Left cardiac atrium (tissue), 4 donors: ENCODE results near the gene STKLD1. TPM values are rescaled to one million over a fixed set of nuclear protein-coding genes. Genes with fewer than 3 reads are reported as not detected.
"Not testable (repeated sequence)": the region's sequence is repeated elsewhere in the genome, so short reads cannot be mapped to it uniquely, and the experiment has no call there.

Experiments
- ATAC-seq, 2 donors: fragments of 200-7000 bp; cut with Tn5 transposase; one replicate each; pipeline ENCODE4 v1.9.1; 2020; ENCODE audit warnings: mild to moderate bottlenecking in 2 of 2, moderate library complexity in 2 of 2
- DNase-seq: peaks from one replicate; pipeline ENCODE4 v3.0.0-alpha.2; 2020
- intact Hi-C, 2 donors: fragments of 100-400 bp; cut with DNase I; formaldehyde crosslinking; loops; one replicate each; pipeline versions ENCODE4 v1.14.1 to v1.15.1; 2022 to 2023
- total RNA-seq, 2 donors: library from RNA; stranded (reverse); fragmentation: NEBNext Ultra II Directional; extraction: Animal tissue kit (Norgen Biotek cat#: 25700); gene quantifications; one replicate each; pipeline ENCODE4 v1.2.1, GENCODE V29; 2021
- donor health status: DM: no; HTN: yes; CAD: no.
- donor health status: DM: no; HTN: yes; CAD: no; lungs with severe emphysema.
- donor health status: DM: yes; HTN: yes; CAD: no.
- donor health status: Dilated cardiomyopathy.

Gene STKLD1
- total RNA-seq, 2 donors from 2014 or later: 0.77 to 1.1 TPM

DNA sequence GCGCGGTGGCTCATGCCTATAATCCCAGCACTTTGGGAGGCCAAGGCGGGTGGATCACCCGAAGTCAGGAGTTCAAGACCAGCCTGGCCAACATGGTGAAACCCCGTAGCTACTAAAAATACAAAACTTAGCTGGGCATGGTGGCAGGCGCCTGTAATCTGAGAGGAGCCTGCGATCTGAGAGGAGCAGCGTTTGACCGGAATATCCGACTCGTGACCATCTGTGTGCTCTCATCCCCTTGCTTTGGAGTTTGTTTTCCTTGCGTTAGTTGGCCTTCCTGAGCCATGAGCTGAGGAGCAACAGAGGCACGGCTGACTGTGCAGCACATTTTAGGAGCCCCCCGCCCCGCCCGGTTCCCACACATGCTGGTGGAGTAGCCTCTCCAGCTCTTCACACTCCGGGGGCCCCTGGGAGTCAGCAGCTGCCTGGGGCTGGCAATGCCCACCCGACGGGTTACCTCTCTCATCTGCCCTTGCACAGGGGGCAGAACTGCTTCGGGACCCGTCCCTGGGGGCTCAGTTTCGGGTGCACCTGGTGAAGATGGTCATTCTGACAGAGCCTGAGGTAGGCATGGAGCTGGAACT lies 49.0 kb downstream of the STKLD1 start:
- no peak for DNase-seq
- ATAC-seq: no peak
- intact Hi-C loops: no loop called here

DNA sequence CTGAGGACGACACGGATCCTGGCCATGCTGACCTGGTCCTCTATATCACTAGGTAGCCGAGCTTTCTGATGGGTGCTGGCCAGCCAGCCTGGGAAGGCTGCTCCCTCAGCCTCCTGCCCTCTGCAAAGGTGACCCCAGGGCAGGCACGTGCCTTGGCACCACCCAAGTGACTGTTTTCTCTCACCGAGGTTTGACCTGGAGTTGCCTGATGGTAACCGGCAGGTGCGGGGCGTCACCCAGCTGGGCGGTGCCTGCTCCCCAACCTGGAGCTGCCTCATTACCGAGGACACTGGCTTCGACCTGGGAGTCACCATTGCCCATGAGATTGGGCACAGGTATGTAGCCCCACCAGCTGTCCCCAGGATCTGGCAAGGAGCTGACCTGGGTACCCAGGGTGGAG lies 49.8 kb downstream of the STKLD1 start:
- no peak for ATAC-seq
- intact Hi-C loops: no loop called here
- DNase-seq: no peak

DNA sequence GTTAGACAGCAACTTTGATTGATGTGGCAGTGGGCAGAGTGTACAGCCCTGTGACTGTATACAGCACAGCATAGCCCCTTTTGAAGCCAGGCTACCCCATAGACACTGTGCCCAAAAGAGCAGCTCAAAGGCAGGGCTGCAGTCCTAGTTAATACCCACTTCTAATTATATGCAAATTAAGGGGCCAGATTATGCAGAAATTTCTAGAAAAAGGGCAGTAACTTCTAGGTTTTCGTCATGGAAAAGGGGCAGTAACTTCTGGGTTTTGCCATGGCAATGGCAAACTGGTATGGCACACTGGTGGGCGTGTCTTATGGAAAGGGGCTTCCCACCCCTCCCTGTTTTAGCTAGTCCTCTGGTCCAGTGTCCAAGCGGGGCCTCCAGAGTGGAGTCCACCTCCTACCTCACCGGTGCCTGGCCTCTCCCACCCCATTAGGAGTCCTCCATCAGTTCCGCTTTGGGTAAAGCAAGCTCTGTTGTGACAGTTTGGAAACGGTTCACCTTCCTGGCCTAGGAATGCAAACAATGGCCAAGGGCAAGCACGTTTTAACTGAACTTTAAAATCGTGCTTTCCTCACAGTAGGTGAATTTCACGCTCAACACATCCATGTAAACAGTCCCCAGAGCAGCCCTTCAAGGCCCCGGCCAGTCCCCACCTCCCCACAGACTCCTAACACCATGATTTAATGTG lies 51.6 kb downstream of the STKLD1 start:
- no peak for DNase-seq
- no peak for ATAC-seq
- intact Hi-C loops: no loop called here

DNA sequence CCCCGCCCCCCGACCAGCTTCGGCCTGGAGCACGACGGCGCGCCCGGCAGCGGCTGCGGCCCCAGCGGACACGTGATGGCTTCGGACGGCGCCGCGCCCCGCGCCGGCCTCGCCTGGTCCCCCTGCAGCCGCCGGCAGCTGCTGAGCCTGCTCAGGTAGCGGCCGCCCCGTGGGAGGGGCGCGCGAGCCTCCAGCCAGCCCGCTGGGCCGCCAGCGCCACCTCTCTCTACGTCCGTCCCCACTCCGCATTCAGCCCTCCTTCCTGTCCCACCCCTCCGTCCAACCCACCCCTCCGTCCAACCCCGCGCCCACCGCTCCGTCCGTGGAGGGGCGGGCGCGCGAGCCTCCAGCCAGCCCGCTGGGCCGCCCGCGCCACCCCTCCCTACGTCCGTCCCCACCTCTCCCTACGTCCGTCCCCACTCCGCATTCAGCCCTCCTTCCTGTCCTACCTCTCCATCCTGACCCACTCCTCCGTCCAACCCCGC lies 52.5 kb downstream of the STKLD1 start:
- DNase-seq: no peak
- intact Hi-C loops: no loop called here
- peak; percentile 14 to 55 for ATAC-seq

DNA sequence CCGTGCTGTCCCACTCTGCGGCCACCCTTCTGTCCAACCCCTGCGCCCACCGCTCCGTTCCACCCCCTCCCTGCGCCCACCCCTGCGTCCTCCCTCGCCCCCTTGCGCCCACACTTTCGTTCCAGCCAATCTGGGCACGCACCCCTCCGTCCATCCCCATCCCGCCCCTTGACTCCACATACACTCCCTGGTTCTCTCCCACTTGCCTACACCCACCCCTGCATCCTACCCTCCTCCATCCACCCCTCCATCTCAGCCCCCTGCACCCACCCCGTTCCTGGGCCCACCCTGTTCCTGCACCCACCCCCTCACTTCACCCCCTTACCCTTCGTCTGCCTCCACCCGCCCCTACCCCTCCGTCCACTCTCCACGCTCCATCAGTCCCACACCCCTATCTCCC lies 53.0 kb downstream of the STKLD1 start:
- intact Hi-C loops: no loop called here
- DNase-seq (no peak), ATAC-seq (no peak)

DNA sequence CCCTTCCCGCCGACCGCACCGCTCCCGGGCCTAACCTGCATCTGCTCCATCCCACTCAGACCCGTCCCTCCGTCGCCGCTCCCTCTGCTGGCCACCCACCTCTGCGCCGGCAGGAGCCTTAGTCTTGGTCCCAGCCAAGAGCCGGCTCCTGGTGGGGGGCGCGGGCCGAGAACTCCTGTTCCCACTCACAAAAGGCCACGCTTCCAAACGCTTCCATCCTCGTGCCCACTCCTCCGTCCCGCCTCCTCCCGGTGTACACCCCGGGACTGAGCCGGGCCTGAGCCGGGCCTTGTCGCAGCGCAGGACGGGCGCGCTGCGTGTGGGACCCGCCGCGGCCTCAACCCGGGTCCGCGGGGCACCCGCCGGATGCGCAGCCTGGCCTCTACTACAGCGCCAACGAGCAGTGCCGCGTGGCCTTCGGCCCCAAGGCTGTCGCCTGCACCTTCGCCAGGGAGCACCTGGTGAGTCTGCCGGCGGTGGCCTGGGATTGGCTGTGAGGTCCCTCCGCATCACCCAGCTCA lies 53.5 kb downstream of the STKLD1 start:
- intact Hi-C loops: no loop called here
- ATAC-seq (peak in 1 of 2 donors; percentile 70), DNase-seq (no peak)

DNA sequence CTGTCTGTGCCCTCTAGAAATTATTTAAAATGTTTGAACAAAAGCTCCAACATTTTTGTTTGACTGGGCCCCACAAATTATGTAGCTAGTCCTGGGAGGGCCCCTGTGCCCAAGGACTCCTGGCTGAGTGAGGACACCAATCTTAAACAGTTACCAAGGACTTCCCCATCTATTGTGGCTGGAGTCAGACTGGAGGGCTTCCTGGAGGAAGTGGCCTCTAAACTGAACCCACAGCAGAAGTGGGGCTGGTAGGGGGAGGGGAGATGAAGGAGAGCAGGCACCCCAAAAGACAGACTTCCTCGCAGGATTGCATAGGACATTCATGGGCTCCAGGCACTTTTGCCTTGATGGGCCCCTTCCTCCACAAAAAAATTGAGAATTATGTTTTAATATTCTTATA lies 54.1 kb downstream of the STKLD1 start:
- intact Hi-C loops: no loop called here
- ATAC-seq (no peak), DNase-seq (no peak)

DNA sequence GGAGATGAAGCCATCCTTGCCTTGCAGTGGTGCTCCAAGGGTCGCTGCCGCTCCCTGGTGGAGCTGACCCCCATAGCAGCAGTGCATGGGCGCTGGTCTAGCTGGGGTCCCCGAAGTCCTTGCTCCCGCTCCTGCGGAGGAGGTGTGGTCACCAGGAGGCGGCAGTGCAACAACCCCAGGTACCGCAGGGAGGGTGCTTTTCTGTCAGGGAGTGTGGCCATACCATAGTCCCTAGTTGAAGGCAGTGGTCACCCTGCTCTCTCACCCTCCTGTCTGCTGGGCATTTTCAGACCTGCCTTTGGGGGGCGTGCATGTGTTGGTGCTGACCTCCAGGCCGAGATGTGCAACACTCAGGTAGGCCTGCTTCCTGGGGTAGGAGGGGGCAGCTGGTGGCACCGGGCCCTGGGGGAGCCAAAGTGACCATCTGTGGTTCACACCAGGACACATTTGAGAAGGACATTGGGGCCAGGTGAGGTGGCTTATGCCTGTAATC lies 57.2 kb downstream of the STKLD1 start:
- intact Hi-C loops: no loop called here
- DNase-seq (no peak), ATAC-seq (no peak)

DNA sequence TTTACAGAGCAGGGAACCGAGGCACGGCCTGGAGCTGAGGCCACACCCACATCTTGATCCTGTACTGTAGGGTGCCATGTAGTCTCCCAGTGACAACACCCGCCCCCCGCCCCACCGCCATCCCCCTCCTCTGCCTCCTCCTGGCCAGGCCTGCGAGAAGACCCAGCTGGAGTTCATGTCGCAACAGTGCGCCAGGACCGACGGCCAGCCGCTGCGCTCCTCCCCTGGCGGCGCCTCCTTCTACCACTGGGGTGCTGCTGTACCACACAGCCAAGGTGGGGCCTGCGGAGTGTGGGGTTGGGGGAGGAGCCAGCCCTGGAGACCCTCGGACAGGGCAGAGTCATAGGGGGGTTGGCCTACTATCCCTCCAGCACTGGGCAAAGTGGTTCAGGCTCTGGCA lies 60.5 kb downstream of the STKLD1 start:
- ATAC-seq: no peak
- intact Hi-C loops: no loop called here
- no peak for DNase-seq

DNA sequence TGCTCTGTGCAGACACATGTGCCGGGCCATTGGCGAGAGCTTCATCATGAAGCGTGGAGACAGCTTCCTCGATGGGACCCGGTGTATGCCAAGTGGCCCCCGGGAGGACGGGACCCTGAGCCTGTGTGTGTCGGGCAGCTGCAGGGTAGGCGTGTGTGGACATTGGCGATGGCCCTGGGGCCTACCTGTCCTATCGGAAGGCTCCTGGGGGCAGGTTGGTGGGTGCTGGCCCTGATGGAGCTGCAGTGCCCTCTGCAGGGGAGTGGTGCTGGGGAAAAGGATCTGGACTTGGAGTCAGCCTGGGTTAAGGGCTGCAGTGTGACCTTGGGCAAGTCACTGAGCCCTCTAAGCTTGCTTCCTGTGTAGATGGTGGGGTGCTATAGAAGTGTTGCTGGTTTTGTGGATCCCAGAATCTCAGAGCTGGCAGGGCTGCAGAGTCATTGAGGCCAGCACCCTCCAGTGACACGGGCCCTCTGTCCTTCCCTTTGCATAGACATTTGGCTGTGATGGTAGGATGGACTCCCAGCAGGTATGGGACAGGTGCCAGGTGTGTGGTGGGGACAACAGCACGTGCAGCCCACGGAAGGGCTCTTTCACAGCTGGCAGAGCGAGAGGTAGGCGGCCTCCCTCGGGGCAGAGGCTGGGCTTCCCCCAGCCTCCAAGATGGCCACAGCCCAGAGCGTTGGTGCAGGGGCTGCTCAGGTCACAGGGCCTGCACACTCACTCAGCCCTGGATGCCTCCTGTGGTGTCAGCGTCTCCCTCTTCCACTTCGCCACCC lies 61.8 kb downstream of the STKLD1 start:
- no peak for DNase-seq
- intact Hi-C loops: no loop called here
- ATAC-seq: no peak

DNA sequence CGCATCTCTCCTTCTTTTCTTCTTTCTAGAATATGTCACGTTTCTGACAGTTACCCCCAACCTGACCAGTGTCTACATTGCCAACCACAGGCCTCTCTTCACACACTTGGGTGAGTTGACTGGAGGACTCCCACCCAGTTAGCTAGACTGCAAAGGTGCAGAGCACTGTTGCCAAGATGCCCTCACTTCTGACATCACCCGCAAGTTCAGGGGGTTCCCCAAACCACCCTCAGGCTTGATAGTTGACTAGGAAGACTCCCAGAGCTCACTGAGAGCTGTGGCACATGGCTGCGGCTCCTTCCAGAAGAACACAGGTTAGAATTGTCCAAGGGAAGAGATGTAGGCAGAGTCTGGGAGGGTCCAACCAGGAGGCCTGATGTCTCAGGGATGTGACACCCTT lies 63.2 kb downstream of the STKLD1 start:
- intact Hi-C loops: no loop called here
- ATAC-seq: no peak
- no peak for DNase-seq

DNA sequence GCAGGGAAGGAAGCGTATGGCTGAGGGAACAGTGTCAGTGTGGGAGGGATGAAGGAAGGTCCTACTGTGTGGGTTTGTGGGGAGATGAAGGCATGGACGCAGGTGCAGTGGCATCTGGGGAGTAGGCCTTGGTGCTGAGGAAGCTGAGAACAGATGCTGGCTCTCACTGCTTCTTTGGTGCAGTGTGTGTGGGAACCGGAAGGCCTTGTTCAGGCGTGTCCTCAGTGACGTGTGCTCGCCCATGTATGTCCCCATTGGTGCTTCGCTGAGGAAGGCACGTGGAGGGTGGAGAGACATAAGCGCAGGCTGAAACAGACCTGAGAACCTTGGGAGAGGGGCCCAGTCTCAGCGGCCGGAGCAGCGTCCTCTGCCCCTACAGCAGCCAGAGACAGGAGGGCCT lies 64.7 kb downstream of the STKLD1 start:
- DNase-seq (no peak), ATAC-seq (no peak)
- intact Hi-C loops: no loop called here

DNA sequence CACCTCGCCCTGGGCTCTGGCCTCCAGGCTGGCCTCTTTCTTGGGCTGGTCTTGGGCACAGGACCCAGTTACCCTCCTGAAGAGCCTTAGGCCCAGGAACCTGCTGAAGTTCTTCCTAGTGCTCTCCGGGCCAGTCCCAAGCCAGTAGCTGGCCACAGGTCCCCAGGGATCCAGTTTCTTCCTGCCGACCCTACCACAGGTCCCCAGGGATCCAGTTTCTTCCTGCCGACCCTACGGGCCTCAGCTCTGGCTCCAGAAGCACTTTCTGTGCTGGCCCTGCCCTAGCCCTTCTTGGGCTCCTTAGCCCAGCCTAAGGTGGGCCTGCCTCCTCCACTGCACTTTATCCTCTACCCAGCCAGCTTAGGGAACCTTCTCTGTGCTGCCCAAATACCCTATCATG lies 65.4 kb downstream of the STKLD1 start:
- intact Hi-C loops: no loop called here
- ATAC-seq (no peak), DNase-seq (no peak)

DNA sequence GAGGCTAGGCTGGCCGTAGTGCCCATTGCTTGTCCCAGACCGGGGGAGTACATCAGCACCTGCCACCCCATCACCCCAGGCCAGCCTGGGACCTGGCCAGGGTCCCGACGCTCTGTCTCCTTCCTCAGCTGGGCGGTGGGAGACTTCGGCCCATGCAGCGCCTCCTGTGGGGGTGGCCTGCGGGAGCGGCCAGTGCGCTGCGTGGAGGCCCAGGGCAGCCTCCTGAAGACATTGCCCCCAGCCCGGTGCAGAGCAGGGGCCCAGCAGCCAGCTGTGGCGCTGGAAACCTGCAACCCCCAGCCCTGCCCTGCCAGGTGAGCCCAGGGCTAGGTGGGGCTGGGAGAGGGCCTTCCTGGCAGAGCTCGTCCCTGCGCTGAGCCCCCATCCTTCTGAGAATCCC lies 67.1 kb downstream of the STKLD1 start:
- DNase-seq (no peak), ATAC-seq (no peak)
- intact Hi-C loops: no loop called here

DNA sequence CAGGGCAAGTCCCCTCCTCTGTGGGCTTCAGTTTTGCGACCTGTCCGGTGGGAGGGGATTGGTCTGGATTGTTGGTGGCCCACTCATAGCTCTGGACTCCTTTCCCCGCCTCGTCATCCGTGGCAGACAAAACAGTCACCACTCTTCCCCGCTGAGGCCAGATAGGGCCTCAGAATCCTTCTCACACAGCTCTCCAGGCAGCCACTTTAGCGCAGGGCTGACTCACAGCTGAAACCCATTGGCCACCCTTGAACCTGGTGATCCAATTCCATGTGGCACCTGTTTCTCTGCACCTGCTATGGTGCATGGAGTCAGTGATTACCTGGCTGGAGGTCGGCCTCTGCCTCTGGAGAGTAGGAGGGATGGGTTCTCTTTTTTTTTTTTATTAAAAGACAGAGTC lies 67.8 kb downstream of the STKLD1 start:
- DNase-seq (no peak), ATAC-seq (no peak)
- intact Hi-C loops: no loop called here

DNA sequence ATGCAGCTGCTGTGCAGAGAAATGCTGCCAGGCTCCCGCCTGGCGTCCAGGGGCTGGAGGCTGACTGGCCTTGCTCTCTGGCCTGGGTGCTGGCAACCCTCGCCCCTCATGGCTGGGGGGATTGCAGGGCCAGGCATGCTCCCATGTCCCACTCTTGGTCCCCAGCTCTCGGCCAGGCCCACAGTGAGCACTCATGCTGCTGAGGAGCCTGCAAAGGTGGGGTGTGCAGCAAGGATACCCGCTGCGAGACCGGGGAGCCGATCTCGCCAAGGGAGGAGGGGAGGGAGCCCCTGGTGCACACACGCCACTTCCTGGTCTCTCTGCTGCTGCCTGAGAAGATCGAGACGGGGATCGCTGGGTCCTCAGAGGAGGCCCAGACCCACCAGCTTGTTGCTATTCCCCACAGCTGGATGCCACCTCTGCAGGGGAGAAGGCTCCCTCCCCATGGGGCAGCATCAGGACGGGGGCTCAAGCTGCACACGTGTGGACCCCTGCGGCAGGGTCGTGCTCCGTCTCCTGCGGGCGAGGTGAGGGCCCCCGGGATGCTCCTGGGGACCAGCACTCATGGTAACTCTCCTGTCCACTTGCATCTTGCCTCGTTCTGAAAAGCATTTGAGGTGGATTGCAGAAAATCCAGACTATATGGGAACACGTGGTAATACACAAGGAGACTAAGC lies 69.3 kb downstream of the STKLD1 start:
- DNase-seq (no peak), ATAC-seq (no peak)
- intact Hi-C loops: no loop called here

DNA sequence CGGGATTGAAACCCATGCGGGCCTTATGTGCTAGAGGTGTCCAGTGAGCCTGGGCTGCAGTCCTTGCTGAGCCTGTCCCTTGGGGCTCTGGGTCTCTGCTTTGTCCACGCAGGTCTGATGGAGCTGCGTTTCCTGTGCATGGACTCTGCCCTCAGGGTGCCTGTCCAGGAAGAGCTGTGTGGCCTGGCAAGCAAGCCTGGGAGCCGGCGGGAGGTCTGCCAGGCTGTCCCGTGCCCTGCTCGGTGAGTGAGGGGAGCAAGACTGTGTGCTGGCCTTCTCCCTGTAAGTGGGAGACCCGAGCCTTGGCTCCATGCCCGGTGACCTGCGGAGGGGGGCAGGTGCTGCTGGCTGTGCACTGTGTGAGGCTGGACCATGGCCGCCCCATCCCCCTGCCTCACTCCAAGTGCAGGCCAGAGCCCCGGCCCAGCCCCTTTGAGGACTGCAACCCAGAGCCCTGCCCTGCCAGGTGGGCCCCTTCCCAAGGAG lies 72.4 kb downstream of the STKLD1 start:
- ATAC-seq (no peak), DNase-seq (no peak)
- intact Hi-C loops: no loop called here

DNA sequence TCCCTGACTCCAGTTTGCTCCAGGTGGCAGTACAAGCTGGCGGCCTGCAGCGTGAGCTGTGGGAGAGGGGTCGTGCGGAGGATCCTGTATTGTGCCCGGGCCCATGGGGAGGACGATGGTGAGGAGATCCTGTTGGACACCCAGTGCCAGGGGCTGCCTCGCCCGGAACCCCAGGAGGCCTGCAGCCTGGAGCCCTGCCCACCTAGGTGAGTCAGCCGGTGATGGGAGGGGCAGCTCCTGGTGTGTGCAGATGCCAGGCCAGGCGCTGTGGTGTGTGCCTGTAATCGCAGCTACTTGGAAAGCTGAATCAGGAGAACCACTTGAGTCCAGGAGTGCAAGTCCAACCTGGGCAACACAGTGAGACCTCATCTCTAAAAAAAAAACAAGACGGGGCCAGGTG lies 73.6 kb downstream of the STKLD1 start:
- no peak for DNase-seq
- ATAC-seq: peak in 1 of 2 donors; percentile 84
- intact Hi-C loops: no loop called here

DNA sequence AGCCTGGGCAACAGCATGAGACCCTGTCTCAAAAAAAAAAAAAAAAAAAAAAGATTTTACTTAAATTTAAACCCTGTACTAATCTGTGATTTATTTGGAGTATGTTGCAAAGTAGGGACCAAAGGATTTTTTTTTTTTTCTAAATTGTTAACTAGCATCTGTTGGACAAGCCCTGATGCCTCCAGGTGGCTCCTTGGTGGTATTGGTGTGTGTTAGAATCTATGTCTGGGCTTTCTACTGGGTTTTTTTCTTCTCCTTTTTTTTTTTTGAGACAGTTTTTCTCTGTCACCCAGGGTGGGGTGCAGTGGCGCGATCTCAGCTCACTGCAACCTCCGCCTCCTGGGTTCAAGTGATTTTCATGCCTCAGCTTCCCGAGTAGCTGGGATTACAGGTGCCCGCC lies 75.7 kb downstream of the STKLD1 start:
- ATAC-seq, intact Hi-C loops, DNase-seq: not testable (repeated sequence)
